ENCODE data around the gene ACOT9.
"Not testable (repeated sequence)": the region's sequence is repeated elsewhere in the genome, so short reads cannot be mapped to it uniquely, and the experiment has no call there.

GRCh38 chrX:23660083-23660765 lies 82.9 kb downstream of the ACOT9 start:
- TF ChIP-seq, protein P1, sequence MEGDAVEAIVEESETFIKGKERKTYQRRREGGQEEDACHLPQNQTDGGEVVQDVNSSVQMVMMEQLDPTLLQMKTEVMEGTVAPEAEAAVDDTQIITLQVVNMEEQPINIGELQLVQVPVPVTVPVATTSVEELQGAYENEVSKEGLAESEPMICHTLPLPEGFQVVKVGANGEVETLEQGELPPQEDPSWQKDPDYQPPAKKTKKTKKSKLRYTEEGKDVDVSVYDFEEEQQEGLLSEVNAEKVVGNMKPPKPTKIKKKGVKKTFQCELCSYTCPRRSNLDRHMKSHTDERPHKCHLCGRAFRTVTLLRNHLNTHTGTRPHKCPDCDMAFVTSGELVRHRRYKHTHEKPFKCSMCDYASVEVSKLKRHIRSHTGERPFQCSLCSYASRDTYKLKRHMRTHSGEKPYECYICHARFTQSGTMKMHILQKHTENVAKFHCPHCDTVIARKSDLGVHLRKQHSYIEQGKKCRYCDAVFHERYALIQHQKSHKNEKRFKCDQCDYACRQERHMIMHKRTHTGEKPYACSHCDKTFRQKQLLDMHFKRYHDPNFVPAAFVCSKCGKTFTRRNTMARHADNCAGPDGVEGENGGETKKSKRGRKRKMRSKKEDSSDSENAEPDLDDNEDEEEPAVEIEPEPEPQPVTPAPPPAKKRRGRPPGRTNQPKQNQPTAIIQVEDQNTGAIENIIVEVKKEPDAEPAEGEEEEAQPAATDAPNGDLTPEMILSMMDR (conservative IDR thresholded peaks at IDR 0.05), result not testable (repeated sequence)
- not testable (repeated sequence) for TF ChIP-seq ZFX (IDR thresholded peaks at IDR 0.05)

All from C4-2B (cell line).